Measurements from ENCODE around the gene NPM3. TPM values are rescaled to one million over a fixed set of nuclear protein-coding genes. Genes with fewer than 3 reads are reported as not detected.
A peak's percentile ranks its signal among the peaks of the same experiment; 100 is the strongest.

The NPM3 gene
- 10 to 100 TPM; 11.4 to 28.2 (median 21.8) TPM for total RNA-seq

GRCh38 chr10:101782811-101783735 is at the start of gene NPM3:
TSS of gene NPM3 (minus strand) at chr10:101783446. CDS start at chr10:101783390, 56 bp downstream.
- Histone ChIP-seq H3K4me3 (peak within 1 kb of the TSS; percentile 58 to 73), H3K27ac (peak within 1 kb of the TSS in 3 of 4 donors; percentile 38 to 73 (median 70)), H3K36me3 (peaks cover 0 to 42% of the 10 kb centered on the region in 2 donors), H3K4me1 (peaks cover 0 to 71% (median 27%) of the 10 kb centered on the region in 3 donors), H3K27me3 (peaks cover 21% of the 10 kb centered on the region), H3K9me3 (no peaks in the 10 kb centered on the region)
- ATAC-seq: peak; percentile 75
- peak in 1 of 4 experiments; percentile 22 for TF ChIP-seq CTCF (IDR thresholded peaks at IDR 0.05)
- TF ChIP-seq POLR2AphosphoS5 (IDR thresholded peaks at IDR 0.05): peak; percentile 23
- TF ChIP-seq EP300 (IDR thresholded peaks at IDR 0.05): no peak
- peak in 1 of 2 donors; percentile 20 for TF ChIP-seq POLR2A (IDR thresholded peaks at IDR 0.05)
- 0 to 7% methylated on average over 4 to 15 of the region's 57 CpGs for WGBS, 2 donors (ENCODE audit: low coverage in 1 of 2)

DNA sequence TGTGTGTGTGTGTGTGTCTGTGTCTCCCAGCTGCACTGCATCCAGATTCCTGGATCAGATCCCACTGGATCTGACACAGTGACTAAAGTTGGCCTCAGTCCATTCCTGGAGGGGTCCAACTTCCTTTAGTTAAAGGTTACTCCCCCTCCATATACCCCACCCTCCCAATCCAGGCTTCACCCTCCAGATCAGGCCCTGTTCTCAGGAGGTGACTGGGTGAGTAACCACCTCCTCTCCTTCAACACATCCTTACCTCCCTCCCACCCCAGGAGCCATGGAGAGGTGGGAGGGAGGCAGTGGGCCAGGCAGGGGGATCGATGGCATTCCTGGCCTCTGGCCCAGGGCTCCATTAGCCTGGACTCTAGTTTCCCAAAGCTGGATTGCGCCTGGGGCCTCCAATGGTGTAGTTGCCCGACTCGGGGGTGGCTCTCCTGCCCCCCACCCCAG is 49.1 kb upstream of the NPM3 start:
- Histone ChIP-seq H3K27me3 (no peaks in the 10 kb centered on the region), H3K4me3 (no peak overlapping the region), H3K36me3 (peaks cover 0 to 3% of the 10 kb centered on the region in 2 donors), H3K4me1 (peaks cover 0 to 28% (median 12%) of the 10 kb centered on the region in 3 donors), H3K27ac (no peak overlapping the region), H3K9me3 (no peaks in the 10 kb centered on the region)
- WGBS, 2 donors (ENCODE audit: low coverage in 1 of 2): 37% methylated on average over 2 of the region's 4 CpGs; no CpG with 5 or more reads in 1 of the 2 donors
- no peak for ATAC-seq
- TF ChIP-seq POLR2AphosphoS5 (IDR thresholded peaks at IDR 0.05) (no peak), CTCF (IDR thresholded peaks at IDR 0.05) (no peak), POLR2A (IDR thresholded peaks at IDR 0.05) (no peak), EP300 (IDR thresholded peaks at IDR 0.05) (no peak)

- Histone ChIP-seq H3K27me3 (no peaks in the 10 kb centered on the region), H3K27ac (peak overlapping the region in 3 of 4 donors; percentile 59 to 76 (median 75)), H3K9me3 (no peaks in the 10 kb centered on the region), H3K4me1 (peaks cover 0 to 28% (median 12%) of the 10 kb centered on the region in 3 donors), H3K36me3 (peaks cover 0 to 10% of the 10 kb centered on the region in 2 donors), H3K4me3 (peak overlapping the region; percentile 45 to 60)
- TF ChIP-seq POLR2AphosphoS5 (IDR thresholded peaks at IDR 0.05) (no peak), EP300 (IDR thresholded peaks at IDR 0.05) (no peak), POLR2A (IDR thresholded peaks at IDR 0.05) (no peak), CTCF (IDR thresholded peaks at IDR 0.05) (no peak)
- WGBS, 2 donors (ENCODE audit: low coverage in 1 of 2): 46 to 53% methylated on average over 4 to 5 of the region's 9 CpGs
- ATAC-seq: no peak
Observed at GRCh38 chr10:101831169-101831811, 48.0 kb upstream of the NPM3 start.

DNA sequence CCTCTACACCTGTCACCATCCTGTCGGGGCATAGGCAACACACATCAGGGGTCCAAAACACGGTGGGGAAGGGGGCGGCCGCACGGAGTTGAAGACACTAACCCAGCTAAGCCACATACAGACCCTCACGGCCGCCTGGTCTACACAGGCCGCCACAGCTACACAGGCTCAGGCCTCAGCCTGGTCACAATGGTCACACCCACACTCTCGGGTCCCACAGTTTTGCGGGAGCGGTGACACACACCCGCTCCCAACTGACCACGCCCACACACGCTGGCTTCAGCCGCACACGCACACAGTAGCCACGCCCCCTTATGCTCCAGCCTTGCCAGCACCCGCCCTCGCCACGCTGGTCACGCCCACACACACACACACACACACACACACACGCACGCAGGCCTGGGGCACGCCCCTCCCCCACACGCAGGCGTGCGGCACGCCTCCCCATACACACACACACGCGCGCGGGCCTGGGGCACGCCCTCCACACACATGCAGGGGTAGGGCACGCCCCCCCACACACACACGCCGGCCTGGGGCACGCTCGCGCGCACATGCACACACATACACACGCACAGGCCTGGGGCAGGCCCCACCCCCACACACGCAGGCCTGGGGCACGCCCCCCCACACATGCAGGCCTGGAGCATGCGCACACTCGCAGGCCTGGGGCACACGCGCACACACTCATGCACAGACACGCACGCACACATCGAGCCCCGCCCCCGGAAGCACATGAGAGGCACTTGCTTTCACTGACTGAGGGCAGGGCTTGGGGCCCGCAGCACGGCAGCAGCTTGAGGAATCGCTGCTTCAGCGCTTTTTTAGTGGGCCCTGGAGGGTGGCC is 47.3 kb upstream of the NPM3 start:
- no peak for TF ChIP-seq POLR2AphosphoS5 (IDR thresholded peaks at IDR 0.05)
- TF ChIP-seq POLR2A (IDR thresholded peaks at IDR 0.05): no peak
- TF ChIP-seq CTCF (IDR thresholded peaks at IDR 0.05): no peak
- TF ChIP-seq EP300 (IDR thresholded peaks at IDR 0.05): no peak
- Histone ChIP-seq H3K27me3 (no peaks in the 10 kb centered on the region), H3K27ac (peak overlapping the region in 3 of 4 donors; percentile 59 to 76 (median 75)), H3K4me3 (peak overlapping the region; percentile 45 to 60), H3K36me3 (peaks cover 0 to 10% of the 10 kb centered on the region in 2 donors), H3K4me1 (peaks cover 0 to 28% (median 12%) of the 10 kb centered on the region in 3 donors), H3K9me3 (no peaks in the 10 kb centered on the region)
- WGBS, 2 donors (ENCODE audit: low coverage in 1 of 2): 4% methylated on average over 9 of the region's 56 CpGs; no CpG with 5 or more reads in 1 of the 2 donors
- peak; percentile 86 for ATAC-seq
